RWPE1 (cell line): ENCODE results near the gene ZBTB4.

ENCODE experiments used
- CTCF ChIA-PET: fragments of 350-600 bp; sonication (Branson Sonifier 250); formaldehyde crosslinking; extraction: SDS; loops from one replicate; lab custom pipeline; 2021; lab: Yijun Ruan, JAX
- POLR2A ChIA-PET: fragments of 400-600 bp; formaldehyde crosslinking; extraction: SDS; loops from one replicate; lab custom pipeline; 2020; ENCODE audit warnings: antibody characterized with exemption; ENCODE audit not compliant: low non-redundant PET; lab: Yijun Ruan, JAX
- DNase-seq: peaks from one replicate; pipeline ENCODE4 v3.0.0; 2012; ENCODE audit warnings: low spot score
- H3K27ac ChIP-seq: fragments of 450-650 bp; 2 replicates; pipeline ENCODE4 v1.5.1; 2017
- TF ChIP-seq, protein P1 (sequence below): fragments of 450-650 bp; conservative IDR thresholded peaks from 2 replicates; pipeline ENCODE4 v1.5.1; 2017; ENCODE audit warnings: low read depth, mild to moderate bottlenecking

ZBTB4 gene, protein sequence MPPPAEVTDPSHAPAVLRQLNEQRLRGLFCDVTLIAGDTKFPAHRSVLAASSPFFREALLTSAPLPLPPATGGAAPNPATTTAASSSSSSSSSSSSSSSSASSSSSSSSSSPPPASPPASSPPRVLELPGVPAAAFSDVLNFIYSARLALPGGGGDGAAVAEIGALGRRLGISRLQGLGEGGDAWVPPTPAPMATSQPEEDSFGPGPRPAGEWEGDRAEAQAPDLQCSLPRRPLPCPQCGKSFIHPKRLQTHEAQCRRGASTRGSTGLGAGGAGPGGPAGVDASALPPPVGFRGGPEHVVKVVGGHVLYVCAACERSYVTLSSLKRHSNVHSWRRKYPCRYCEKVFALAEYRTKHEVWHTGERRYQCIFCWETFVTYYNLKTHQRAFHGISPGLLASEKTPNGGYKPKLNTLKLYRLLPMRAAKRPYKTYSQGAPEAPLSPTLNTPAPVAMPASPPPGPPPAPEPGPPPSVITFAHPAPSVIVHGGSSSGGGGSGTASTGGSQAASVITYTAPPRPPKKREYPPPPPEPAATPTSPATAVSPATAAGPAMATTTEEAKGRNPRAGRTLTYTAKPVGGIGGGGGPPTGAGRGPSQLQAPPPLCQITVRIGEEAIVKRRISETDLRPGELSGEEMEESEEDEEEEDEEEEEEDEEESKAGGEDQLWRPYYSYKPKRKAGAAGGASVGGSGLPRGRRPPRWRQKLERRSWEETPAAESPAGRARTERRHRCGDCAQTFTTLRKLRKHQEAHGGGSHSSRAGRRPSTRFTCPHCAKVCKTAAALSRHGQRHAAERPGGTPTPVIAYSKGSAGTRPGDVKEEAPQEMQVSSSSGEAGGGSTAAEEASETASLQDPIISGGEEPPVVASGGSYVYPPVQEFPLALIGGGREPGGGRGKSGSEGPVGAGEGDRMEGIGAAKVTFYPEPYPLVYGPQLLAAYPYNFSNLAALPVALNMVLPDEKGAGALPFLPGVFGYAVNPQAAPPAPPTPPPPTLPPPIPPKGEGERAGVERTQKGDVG

DNA sequence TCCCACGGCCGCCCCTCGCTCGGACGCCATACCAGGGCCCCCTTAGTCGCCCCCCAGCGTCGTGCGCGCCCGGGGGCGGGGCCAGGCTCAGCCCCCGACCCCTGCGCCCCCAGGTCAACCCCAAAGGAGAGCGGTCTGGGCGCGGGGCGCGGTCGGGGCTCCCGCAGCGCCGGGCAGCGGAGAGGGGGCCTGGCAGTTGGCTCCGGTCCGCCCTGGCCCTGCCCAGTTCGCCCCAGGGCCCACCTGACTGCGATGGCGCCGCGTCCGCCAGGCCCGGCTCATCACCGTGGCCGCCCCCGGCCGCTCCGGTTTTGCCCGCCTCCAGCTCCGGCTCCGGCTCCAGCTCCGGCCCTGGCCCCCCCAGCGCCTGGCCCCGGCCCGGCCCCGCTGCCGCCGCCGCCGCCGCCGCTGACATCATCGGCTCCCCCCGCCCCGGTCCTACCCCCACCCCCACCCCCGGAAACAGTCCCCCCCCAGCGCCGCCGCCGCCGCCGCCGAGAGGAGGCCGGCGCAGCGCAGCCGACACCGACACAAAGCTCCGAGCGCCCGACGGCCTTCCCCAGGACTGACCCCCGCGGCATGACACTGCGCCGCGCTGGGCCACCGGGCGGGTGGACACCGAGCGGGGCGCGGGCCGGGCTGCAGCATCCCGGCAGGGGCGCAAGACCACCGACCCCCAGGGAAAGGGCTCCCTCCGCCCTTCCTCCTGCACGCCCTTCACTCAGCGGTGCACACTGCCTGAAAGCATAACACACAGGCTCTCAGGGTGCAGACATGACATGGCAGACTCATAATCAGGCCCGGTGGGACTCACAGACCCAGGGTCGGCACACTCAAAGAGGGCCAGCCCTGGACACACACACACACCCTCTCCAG lies at the start of gene ZBTB4:
TSS of gene ZBTB4 (minus strand) at position 419 of the 876 bp plus-strand sequence. CDS start 12,830 bp downstream, outside the sequence.
- ChIA-PET CTCF (interaction anchor here (2.2 kb wide), 1 partner anchor 42 kb away, joined by 14 read pairs; no protein-coding TSS in a partner anchor), POLR2A (interaction anchor here (0.6 kb wide), 1 partner anchor 237 kb away, joined by 4 read pairs; the partner anchor contains the start of gene GABARAP)
- TF ChIP-seq, protein P1, sequence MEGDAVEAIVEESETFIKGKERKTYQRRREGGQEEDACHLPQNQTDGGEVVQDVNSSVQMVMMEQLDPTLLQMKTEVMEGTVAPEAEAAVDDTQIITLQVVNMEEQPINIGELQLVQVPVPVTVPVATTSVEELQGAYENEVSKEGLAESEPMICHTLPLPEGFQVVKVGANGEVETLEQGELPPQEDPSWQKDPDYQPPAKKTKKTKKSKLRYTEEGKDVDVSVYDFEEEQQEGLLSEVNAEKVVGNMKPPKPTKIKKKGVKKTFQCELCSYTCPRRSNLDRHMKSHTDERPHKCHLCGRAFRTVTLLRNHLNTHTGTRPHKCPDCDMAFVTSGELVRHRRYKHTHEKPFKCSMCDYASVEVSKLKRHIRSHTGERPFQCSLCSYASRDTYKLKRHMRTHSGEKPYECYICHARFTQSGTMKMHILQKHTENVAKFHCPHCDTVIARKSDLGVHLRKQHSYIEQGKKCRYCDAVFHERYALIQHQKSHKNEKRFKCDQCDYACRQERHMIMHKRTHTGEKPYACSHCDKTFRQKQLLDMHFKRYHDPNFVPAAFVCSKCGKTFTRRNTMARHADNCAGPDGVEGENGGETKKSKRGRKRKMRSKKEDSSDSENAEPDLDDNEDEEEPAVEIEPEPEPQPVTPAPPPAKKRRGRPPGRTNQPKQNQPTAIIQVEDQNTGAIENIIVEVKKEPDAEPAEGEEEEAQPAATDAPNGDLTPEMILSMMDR: no peak
- DNase-seq: peak; percentile 55
- peak within 1 kb of the TSS; percentile 99 for H3K27ac ChIP-seq

DNA sequence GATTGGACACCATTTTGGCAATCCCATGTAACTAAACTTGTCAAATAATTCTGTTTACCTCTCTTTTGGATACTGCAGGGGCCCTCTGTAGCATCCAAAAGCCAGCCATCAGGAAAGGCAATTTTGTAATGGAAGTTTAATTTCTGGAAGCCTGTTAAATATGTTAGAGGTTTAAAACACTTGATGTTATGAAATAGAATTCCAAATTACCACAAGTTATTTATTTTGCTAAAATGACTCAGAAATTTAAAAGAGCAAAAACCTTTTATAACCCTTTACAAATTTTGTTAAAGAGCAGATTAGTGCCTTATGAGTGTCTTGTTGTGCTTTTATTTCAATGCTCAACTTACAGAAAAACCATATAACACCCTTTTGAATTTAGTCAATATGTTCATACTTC lies 49.4 kb upstream of the ZBTB4 start:
- POLR2A ChIA-PET: no interaction called here
- DNase-seq: no peak
- H3K27ac ChIP-seq: no peak overlapping the region
- TF ChIP-seq, protein P1: no peak
- CTCF ChIA-PET: no interaction called here

DNA sequence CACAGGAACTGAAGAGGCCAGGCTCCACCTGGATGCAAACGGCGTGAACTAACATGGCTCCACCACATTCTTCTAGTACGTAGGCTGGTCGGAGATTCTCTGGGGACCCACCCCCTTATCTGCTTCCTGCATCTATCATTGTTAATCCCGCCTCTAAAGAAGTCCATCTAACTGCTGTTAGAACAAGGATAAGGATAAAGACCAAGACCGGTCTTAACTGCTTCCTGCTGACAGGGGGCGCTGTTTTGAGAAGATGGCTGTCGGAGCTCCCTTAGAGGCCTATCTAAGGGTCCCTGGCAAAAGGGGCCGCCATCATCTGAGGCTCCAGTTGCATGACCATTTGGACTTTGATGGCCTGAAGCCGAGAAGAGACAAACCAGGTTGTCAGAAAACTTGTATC lies 43.6 kb upstream of the ZBTB4 start:
- TF ChIP-seq, protein P1: no peak; the same call in 1 of the 2 replicates
- no peak overlapping the region for H3K27ac ChIP-seq
- DNase-seq: no peak
- POLR2A ChIA-PET: no interaction called here
- CTCF ChIA-PET: interaction anchor here (0.5 to 0.9 kb wide), 3 partner anchors 11 to 25 kb away, joined by 4 to 6 read pairs (median 4); no protein-coding TSS in a partner anchor

DNA sequence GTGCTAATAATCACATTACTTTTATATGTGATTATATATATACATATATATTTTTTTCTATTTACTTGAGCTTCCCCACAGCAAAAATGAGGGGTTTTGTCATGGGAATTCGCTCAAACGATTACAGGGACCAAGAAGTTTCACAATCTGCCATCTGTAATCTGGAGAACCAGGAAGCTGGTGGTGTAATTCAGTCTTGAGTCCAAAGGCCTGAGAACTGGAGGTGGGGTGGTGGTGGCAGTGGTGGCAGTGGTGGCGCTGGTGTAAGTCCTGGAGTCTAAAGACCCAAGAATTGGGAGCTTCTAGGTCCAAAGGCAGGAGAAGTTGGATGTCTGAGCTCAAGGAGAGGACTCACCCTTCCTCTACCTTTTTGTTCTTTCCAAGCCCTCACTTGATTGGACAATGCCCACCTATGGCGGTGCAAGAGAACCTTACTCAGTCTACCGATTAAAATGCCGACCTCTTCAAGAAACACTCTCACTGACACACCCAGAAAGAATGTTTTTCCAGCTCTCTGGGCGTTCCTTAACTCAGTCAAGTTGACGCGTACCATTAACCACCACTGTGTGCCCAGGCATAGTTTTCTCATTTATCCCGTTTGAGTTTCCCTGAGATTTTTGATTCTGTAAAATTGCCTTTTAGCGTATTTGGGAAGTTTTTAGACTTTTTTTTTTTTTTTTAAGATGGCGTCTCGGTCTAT lies 36.6 kb upstream of the ZBTB4 start:
- TF ChIP-seq, protein P1: no peak
- ChIA-PET POLR2A (interaction anchor here (0.7 kb wide), 2 partner anchors 44 to 170 kb away, joined by 3 to 5 read pairs; no protein-coding TSS in a partner anchor), CTCF (interaction anchor here (1.8 to 3.8 kb wide), 2 partner anchors 42 to 44 kb away, joined by 13 to 14 read pairs; partner anchors contain the start of gene TNFSF13)
- no peak for DNase-seq
- no peak overlapping the region for H3K27ac ChIP-seq

DNA sequence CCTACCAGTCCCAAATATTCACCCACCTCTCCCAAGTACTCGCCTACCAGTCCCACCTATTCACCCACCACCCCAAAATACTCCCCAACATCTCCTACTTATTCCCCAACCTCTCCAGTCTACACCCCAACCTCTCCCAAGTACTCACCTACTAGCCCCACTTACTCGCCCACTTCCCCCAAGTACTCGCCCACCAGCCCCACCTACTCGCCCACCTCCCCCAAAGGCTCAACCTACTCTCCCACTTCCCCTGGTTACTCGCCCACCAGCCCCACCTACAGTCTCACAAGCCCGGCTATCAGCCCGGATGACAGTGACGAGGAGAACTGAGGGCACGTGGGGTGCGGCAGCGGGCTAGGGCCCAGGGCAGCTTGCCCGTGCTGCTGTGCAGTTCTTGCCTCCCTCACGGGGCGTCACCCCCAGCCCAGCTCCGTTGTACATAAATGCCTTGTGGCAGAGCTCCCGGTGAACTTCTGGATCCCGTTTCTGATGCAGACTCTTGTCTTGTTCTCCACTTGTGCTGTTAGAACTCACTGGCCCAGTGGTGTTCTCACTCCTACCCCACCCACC lies 34.5 kb upstream of the ZBTB4 start:
- POLR2A ChIA-PET: no interaction called here
- H3K27ac ChIP-seq: peak overlapping the region; percentile 48
- CTCF ChIA-PET: interaction anchor here (0.8 to 3.8 kb wide), 5 partner anchors 11 to 77 kb away, joined by 5 to 19 read pairs (median 8); partner anchors contain the start of genes SENP3 and TNFSF13
- DNase-seq: no peak
- TF ChIP-seq, protein P1: no peak
